H1 (cell line): ENCODE measurements around the gene SLC26A9. TPM values are rescaled to one million over a fixed set of nuclear protein-coding genes. Genes with fewer than 3 reads are reported as not detected.
"Not testable (repeated sequence)": the region's sequence is repeated elsewhere in the genome, so short reads cannot be mapped to it uniquely, and the experiment has no call there.

ENCODE experiments used
- CTCF ChIA-PET: fragments of 300-600 bp; sonication (Branson Sonifier 250); formaldehyde crosslinking; loops from one replicate; lab custom pipeline; 2021; ENCODE audit not compliant: partially characterized antibody; lab: Charles Lee
- POLR2A ChIA-PET: fragments of 300-600 bp; sonication (Branson Sonifier 250); formaldehyde crosslinking; loops from one replicate; lab custom pipeline; 2021; ENCODE audit warnings: inconsistent platforms; ENCODE audit not compliant: partially characterized antibody; lab: Charles Lee
- DNase-seq, 2 experiments: peaks; one replicate each; pipeline versions ENCODE4 v3.0.0 to v3.0.0-alpha.2; 2010 to 2022; ENCODE audit warnings: low spot score in 2 of 2, low read depth in 1 of 2, mixed read lengths in 1 of 2
- FAIRE-seq: peaks from 2 replicates; lab custom pipeline; 2011; peaks lifted over from hg19 to GRCh38; lab: Jason Lieb, UNC
- H2AFZ ChIP-seq: 2 replicates; pipeline ENCODE4 v1.8.1; 2012; ENCODE audit warnings: low read length, inconsistent platforms
- H2AK5ac ChIP-seq: 2 replicates; pipeline ENCODE4 v1.6.1; 2013; ENCODE audit warnings: low read depth, low read length
- H2BK120ac ChIP-seq: replicated peaks from 2 replicates; pipeline ENCODE3; 2013; ENCODE audit warnings: low read depth, low read length, inconsistent platforms
- H2BK12ac ChIP-seq: 2 replicates; pipeline ENCODE4 v1.6.1; 2013; ENCODE audit warnings: low read depth, low read length
- H2BK15ac ChIP-seq: 2 replicates; pipeline ENCODE4 v1.6.1; 2013; ENCODE audit warnings: low read length
- H2BK20ac ChIP-seq: 2 replicates; pipeline ENCODE4 v1.6.1; 2013; ENCODE audit warnings: low read length
- H2BK5ac ChIP-seq: 2 replicates; pipeline ENCODE4 v1.6.1; 2013; ENCODE audit warnings: low read depth, low read length
- H3K14ac ChIP-seq: 2 replicates; pipeline ENCODE4 v1.6.1; 2013; ENCODE audit warnings: inconsistent platforms; ENCODE audit not compliant: insufficient read length
- H3K18ac ChIP-seq: 2 replicates; pipeline ENCODE4 v1.6.1; 2013; ENCODE audit warnings: low read length; ENCODE audit errors: extremely low read depth
- H3K23ac ChIP-seq: 2 replicates; pipeline ENCODE4 v1.6.1; 2013; ENCODE audit warnings: inconsistent platforms; ENCODE audit not compliant: insufficient read length
- H3K23me2 ChIP-seq: 2 replicates; pipeline ENCODE4 v1.6.1; 2013; ENCODE audit warnings: low read depth, low read length
- H3K27ac ChIP-seq: 2 replicates; pipeline ENCODE4 v1.6.1; 2011; ENCODE audit warnings: low read depth, low read length, inconsistent platforms
- H3K27me3 ChIP-seq, 4 experiments: replicated peaks in 1 of 4; 1 replicate in 1 of 4; 2 replicates in 3 of 4; pipeline versions ENCODE4 v1.6.1 to v1.8.1; 2011 to 2013; ENCODE audit warnings: low read length in 3 of 4, mild to moderate bottlenecking in 3 of 4, inconsistent platforms in 2 of 4, mixed read lengths in 2 of 4, moderate library complexity in 1 of 4; ENCODE audit not compliant: control insufficient read depth in 3 of 4, insufficient read depth in 3 of 4; ENCODE audit errors: extremely low read depth in 1 of 4
- H3K36me3 ChIP-seq, 4 experiments: 2 replicates each; pipeline versions ENCODE4 v1.6.1 to v1.8.1; 2011 to 2013; ENCODE audit warnings: mild to moderate bottlenecking in 4 of 4, low read length in 3 of 4, moderate library complexity in 2 of 4, control low read depth in 1 of 4, inconsistent platforms in 1 of 4; ENCODE audit not compliant: insufficient read depth in 4 of 4, control insufficient read depth in 2 of 4
- H3K4ac ChIP-seq: replicated peaks from 2 replicates; pipeline ENCODE3; 2013; ENCODE audit warnings: low read length, low read depth, mixed read lengths, inconsistent platforms; ENCODE audit not compliant: insufficient read length
- H3K4me1 ChIP-seq, 4 experiments: replicated peaks in 1 of 4; 1 replicate in 1 of 4; 2 replicates in 3 of 4; pipeline versions ENCODE4 v1.6.1 to v1.8.1; 2011 to 2013; ENCODE audit warnings: low read length in 3 of 4, inconsistent platforms in 2 of 4, mixed read lengths in 1 of 4; ENCODE audit not compliant: insufficient read depth in 4 of 4, control insufficient read depth in 3 of 4
- H3K4me2 ChIP-seq, 2 experiments: 2 replicates each; pipeline versions ENCODE4 v1.6.1 to v1.8.1; 2011 to 2013; ENCODE audit warnings: low read depth in 2 of 2, low read length in 2 of 2, control low read depth in 1 of 2, inconsistent platforms in 1 of 2, mild to moderate bottlenecking in 1 of 2; ENCODE audit not compliant: insufficient read depth in 1 of 2
- H3K4me3 ChIP-seq, 4 experiments: fragments of 200-600, 300-600 bp in 1 of 4; sonication (generic), shearing (Covaris generic), sonication (Bioruptor Twin) in 1 of 4; 2 replicates each; pipeline versions ENCODE4 v1.5.1 to v1.8.1; 2011 to 2016; ENCODE audit warnings: low read length in 4 of 4, low read depth in 3 of 4, control low read depth in 2 of 4, inconsistent platforms in 2 of 4, mild to moderate bottlenecking in 2 of 4, mixed read lengths in 1 of 4, moderate library complexity in 1 of 4; ENCODE audit not compliant: insufficient read depth in 2 of 4; ENCODE audit errors: extremely low read depth in 1 of 4
- H3K56ac ChIP-seq: replicated peaks from 2 replicates; pipeline ENCODE3; 2013; ENCODE audit warnings: low read depth, mild to moderate bottlenecking, mixed read lengths, low read length, inconsistent platforms; ENCODE audit not compliant: insufficient read length
- H3K79me1 ChIP-seq: 2 replicates; pipeline ENCODE4 v1.6.1; 2013; ENCODE audit warnings: low read depth, low read length, control low read depth
- H3K79me2 ChIP-seq, 2 experiments: 2 replicates each; pipeline versions ENCODE4 v1.6.1 to v1.8.1; 2012 to 2013; ENCODE audit warnings: low read length in 2 of 2, mild to moderate bottlenecking in 2 of 2, inconsistent platforms in 1 of 2; ENCODE audit not compliant: insufficient read depth in 2 of 2, control insufficient read depth in 1 of 2
- H3K9ac ChIP-seq, 4 experiments: replicated peaks in 1 of 4; 1 replicate in 1 of 4; 2 replicates in 3 of 4; pipeline versions ENCODE4 v1.6.1 to v1.8.1; 2011 to 2013; ENCODE audit warnings: low read depth in 3 of 4, low read length in 3 of 4, control low read depth in 2 of 4, mild to moderate bottlenecking in 2 of 4, moderate library complexity in 2 of 4, inconsistent platforms in 1 of 4; ENCODE audit errors: extremely low read depth in 1 of 4
- H3K9me3 ChIP-seq, 2 experiments: 2 replicates each; pipeline versions ENCODE4 v1.6.1 to v1.8.1; 2012 to 2013; ENCODE audit warnings: mild to moderate bottlenecking in 2 of 2, moderate library complexity in 2 of 2, control low read depth in 1 of 2, inconsistent platforms in 1 of 2, low read depth in 1 of 2, low read length in 1 of 2, mixed read lengths in 1 of 2; ENCODE audit not compliant: insufficient read depth in 2 of 2
- H4K20me1 ChIP-seq, 2 experiments: replicated peaks in 1 of 2; 2 replicates each; pipeline versions ENCODE3 to v1.8.1; 2011 to 2013; ENCODE audit warnings: inconsistent platforms in 2 of 2, low read length in 2 of 2, mild to moderate bottlenecking in 1 of 2; ENCODE audit not compliant: insufficient read depth in 2 of 2, control insufficient read depth in 1 of 2
- H4K5ac ChIP-seq: 2 replicates; pipeline ENCODE4 v1.6.1; 2013; ENCODE audit warnings: low read length, low read depth, mixed read lengths, inconsistent platforms; ENCODE audit not compliant: insufficient read length
- H4K8ac ChIP-seq: 2 replicates; pipeline ENCODE4 v1.8.0; 2013; ENCODE audit warnings: mild to moderate bottlenecking, moderate library complexity, low read length, inconsistent platforms; ENCODE audit not compliant: insufficient read depth; ENCODE audit errors: extremely low read depth
- H4K91ac ChIP-seq: replicated peaks from 2 replicates; pipeline ENCODE3; 2013; ENCODE audit warnings: low read length, mixed read lengths, inconsistent platforms; ENCODE audit not compliant: insufficient read length
- WGBS, 2 experiments: shearing (Covaris generic) in 1 of 2; methylation state at CpG; one replicate each; pipeline versions ENCODE4 v1.1.6 to v1.1.7; 2013 to 2015; ENCODE audit warnings: low lambda C conversion rate in 2 of 2, mixed read lengths in 2 of 2, inconsistent platforms in 1 of 2, low coverage in 1 of 2, missing lambda C conversion rate in 1 of 2; ENCODE audit not compliant: insufficient replicate concordance in 2 of 2, insufficient coverage in 1 of 2, insufficient read length in 1 of 2; ENCODE audit errors: extremely low coverage in 1 of 2, missing lambda C conversion rate in 1 of 2; 5-methylcytosine and 5-hydroxymethylcytosine counted together
- polyA plus RNA-seq, 7 experiments: library from polyadenylated mRNA; depleted of rRNA in 3 of 7; stranded (reverse) in 5 of 7; unstranded in 2 of 7; fragments of >200 nt in 5 of 7; fragments of 200-250 nt in 2 of 7; gene quantifications; 1 replicate in 5 of 7; 2 replicates in 1 of 7; 4 replicates in 1 of 7; pipeline versions ENCODE4 v1.2.1 to v1.2.3, GENCODE V29; 2011 to 2013; ENCODE audit warnings: missing spikeins in 2 of 7, mixed read lengths in 2 of 7
- total RNA-seq: library from RNA; stranded (reverse); fragmentation: NEBNext Ultra II Directional; extraction: Animal tissue kit (Norgen Biotek cat#: 25700); gene quantifications from 2 replicates; pipeline ENCODE4 v1.2.1, GENCODE V29; 2021

The SLC26A9 gene
- total and polyA plus RNA-seq, 2 of the 8 experiments (the other 6 are each of a cell fraction or from before 2014, with no cell fraction given), result not detected

- H3K4me1 ChIP-seq, H3K14ac ChIP-seq, H3K9me3 ChIP-seq, H3K56ac ChIP-seq, H3K4me2 ChIP-seq, H2AK5ac ChIP-seq, H3K27ac ChIP-seq, H3K23me2 ChIP-seq, H3K79me2 ChIP-seq, H3K9ac ChIP-seq, H3K4me3 ChIP-seq, DNase-seq, H2BK15ac ChIP-seq, H2AFZ ChIP-seq, H3K23ac ChIP-seq, H3K79me1 ChIP-seq, H4K20me1 ChIP-seq, FAIRE-seq, H4K5ac ChIP-seq, H3K36me3 ChIP-seq, H2BK12ac ChIP-seq, H3K27me3 ChIP-seq, H4K8ac ChIP-seq, H3K4ac ChIP-seq, H4K91ac ChIP-seq, H3K18ac ChIP-seq, H2BK120ac ChIP-seq, H2BK20ac ChIP-seq, H2BK5ac ChIP-seq, POLR2A ChIA-PET: not testable (repeated sequence)
- 73% methylated on average over 3 of the region's 3 CpGs; no CpG with 5 or more reads in 1 of the 2 experiments for WGBS, 2 experiments
- CTCF ChIA-PET, result interaction anchor here (0.8 to 4.5 kb wide), 4 partner anchors 10 to 126 kb away, joined by 3 to 68 read pairs (median 4); no protein-coding TSS in a partner anchor
Observed at GRCh38 chr1:205905095-205905494, 38.2 kb downstream of the SLC26A9 start.
